SK-N-SH (cell line): Measurements from ENCODE around the gene ARL6IP4.
"Not testable (repeated sequence)": the region's sequence is repeated elsewhere in the genome, so short reads cannot be mapped to it uniquely, and the experiment has no call there.

Experiments used
- TF ChIP-seq, protein P1 (sequence below): IDR thresholded peaks from 2 replicates; pipeline ENCODE4 v1.6.1; 2012; ENCODE audit warnings: mild to moderate bottlenecking, low read depth, low read length, moderate library complexity
- TF ChIP-seq, protein P2 (sequence below): IDR thresholded peaks from 2 replicates; pipeline ENCODE4 v1.4.0; 2012; ENCODE audit warnings: low read depth, borderline replicate concordance
- TF ChIP-seq, protein P3 (sequence below): fragments of 200-600 bp; sonication (generic); IDR thresholded peaks from 2 replicates; pipeline ENCODE4 v1.6.1; 2017; ENCODE audit warnings: antibody characterized with exemption, mild to moderate bottlenecking, moderate library complexity

DNA sequence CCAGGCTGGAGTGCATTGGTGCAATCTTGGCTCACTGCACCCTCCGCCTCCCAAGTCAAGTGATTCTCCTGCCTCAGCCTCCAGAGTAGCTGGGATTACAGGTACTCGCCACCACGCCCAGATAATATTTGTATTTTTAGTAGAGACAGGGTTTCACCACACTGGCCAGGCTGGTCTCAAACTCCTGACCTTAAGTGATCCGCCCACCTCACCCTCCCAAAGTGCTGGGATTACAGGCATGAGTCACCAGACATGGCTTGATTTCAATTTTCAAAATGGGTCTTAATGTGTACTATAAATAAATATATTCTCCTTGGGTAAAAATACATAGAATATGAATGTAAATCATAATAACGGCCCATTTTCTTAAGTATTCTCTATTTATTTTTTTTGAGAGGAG lies 39.1 kb upstream of the ARL6IP4 start:
- TF ChIP-seq, protein P1, sequence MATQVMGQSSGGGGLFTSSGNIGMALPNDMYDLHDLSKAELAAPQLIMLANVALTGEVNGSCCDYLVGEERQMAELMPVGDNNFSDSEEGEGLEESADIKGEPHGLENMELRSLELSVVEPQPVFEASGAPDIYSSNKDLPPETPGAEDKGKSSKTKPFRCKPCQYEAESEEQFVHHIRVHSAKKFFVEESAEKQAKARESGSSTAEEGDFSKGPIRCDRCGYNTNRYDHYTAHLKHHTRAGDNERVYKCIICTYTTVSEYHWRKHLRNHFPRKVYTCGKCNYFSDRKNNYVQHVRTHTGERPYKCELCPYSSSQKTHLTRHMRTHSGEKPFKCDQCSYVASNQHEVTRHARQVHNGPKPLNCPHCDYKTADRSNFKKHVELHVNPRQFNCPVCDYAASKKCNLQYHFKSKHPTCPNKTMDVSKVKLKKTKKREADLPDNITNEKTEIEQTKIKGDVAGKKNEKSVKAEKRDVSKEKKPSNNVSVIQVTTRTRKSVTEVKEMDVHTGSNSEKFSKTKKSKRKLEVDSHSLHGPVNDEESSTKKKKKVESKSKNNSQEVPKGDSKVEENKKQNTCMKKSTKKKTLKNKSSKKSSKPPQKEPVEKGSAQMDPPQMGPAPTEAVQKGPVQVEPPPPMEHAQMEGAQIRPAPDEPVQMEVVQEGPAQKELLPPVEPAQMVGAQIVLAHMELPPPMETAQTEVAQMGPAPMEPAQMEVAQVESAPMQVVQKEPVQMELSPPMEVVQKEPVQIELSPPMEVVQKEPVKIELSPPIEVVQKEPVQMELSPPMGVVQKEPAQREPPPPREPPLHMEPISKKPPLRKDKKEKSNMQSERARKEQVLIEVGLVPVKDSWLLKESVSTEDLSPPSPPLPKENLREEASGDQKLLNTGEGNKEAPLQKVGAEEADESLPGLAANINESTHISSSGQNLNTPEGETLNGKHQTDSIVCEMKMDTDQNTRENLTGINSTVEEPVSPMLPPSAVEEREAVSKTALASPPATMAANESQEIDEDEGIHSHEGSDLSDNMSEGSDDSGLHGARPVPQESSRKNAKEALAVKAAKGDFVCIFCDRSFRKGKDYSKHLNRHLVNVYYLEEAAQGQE = not testable (repeated sequence)
- TF ChIP-seq, protein P2, sequence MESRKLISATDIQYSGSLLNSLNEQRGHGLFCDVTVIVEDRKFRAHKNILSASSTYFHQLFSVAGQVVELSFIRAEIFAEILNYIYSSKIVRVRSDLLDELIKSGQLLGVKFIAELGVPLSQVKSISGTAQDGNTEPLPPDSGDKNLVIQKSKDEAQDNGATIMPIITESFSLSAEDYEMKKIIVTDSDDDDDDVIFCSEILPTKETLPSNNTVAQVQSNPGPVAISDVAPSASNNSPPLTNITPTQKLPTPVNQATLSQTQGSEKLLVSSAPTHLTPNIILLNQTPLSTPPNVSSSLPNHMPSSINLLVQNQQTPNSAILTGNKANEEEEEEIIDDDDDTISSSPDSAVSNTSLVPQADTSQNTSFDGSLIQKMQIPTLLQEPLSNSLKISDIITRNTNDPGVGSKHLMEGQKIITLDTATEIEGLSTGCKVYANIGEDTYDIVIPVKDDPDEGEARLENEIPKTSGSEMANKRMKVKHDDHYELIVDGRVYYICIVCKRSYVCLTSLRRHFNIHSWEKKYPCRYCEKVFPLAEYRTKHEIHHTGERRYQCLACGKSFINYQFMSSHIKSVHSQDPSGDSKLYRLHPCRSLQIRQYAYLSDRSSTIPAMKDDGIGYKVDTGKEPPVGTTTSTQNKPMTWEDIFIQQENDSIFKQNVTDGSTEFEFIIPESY = not testable (repeated sequence)
- TF ChIP-seq, protein P3, sequence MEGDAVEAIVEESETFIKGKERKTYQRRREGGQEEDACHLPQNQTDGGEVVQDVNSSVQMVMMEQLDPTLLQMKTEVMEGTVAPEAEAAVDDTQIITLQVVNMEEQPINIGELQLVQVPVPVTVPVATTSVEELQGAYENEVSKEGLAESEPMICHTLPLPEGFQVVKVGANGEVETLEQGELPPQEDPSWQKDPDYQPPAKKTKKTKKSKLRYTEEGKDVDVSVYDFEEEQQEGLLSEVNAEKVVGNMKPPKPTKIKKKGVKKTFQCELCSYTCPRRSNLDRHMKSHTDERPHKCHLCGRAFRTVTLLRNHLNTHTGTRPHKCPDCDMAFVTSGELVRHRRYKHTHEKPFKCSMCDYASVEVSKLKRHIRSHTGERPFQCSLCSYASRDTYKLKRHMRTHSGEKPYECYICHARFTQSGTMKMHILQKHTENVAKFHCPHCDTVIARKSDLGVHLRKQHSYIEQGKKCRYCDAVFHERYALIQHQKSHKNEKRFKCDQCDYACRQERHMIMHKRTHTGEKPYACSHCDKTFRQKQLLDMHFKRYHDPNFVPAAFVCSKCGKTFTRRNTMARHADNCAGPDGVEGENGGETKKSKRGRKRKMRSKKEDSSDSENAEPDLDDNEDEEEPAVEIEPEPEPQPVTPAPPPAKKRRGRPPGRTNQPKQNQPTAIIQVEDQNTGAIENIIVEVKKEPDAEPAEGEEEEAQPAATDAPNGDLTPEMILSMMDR = not testable (repeated sequence)
